Activated T-cell treated with anti-CD3 and anti-CD28 coated beads for 1 hour (primary cell): ENCODE measurements around the gene OPN4.

Experiments used
- DNase-seq: peaks from one replicate; pipeline ENCODE4 v3.0.0-alpha.2; 2020; ENCODE audit warnings: low read depth

The OPN4 gene

DNA sequence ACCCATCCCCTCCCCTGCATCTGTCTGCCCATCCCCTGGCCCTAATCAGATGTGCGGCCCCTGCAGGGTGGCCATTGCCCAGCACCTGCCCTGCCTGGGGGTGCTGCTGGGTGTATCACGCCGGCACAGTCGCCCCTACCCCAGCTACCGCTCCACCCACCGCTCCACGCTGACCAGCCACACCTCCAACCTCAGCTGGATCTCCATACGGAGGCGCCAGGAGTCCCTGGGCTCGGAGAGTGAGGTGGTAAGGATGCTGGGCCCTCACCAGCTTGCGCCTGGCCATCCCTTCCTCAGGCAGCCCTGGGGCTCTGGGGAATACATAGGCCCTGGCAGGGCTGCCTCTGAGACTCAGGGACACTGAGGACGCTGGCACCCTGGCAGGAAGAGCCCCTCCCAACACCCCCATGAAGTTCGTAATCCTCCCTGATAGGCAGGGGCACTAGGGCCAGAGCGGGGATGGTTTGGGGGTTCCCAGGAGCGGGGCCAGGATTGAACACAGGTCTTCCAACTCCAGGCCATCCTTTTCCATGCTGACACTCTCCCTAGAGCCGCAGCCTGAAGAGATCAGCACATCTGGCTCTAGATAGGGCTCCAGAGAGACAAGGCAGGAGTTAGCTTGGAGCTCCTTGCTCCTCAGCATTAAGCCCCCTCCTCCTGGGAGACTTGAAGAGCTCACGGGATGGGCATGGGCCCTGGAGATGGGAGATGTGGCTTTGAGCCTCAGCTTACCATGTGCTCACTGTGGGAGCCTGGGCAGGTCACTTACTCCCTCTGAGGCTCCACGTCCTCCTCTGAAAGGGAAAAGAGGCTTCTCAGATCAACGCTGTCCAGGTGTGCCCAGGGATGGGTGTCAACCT is 8.1 kb downstream of the OPN4 start:
- DNase-seq, result no peak

DNA sequence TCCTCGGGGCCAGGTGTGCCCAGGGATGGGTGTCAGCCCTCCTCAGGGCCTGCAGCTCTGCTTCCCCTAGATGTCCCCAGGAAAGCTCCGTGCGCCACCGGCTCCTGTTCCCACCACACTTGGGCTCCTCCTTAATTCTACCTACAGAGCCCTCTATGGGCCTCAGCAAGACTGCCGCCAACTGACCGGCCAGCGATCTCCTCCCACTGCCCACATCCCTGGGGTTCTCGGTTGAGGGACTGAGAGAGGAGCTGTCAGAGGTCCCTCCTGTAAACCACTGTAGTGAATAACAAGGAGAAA is 8.6 kb downstream of the OPN4 start:
- no peak for DNase-seq

DNA sequence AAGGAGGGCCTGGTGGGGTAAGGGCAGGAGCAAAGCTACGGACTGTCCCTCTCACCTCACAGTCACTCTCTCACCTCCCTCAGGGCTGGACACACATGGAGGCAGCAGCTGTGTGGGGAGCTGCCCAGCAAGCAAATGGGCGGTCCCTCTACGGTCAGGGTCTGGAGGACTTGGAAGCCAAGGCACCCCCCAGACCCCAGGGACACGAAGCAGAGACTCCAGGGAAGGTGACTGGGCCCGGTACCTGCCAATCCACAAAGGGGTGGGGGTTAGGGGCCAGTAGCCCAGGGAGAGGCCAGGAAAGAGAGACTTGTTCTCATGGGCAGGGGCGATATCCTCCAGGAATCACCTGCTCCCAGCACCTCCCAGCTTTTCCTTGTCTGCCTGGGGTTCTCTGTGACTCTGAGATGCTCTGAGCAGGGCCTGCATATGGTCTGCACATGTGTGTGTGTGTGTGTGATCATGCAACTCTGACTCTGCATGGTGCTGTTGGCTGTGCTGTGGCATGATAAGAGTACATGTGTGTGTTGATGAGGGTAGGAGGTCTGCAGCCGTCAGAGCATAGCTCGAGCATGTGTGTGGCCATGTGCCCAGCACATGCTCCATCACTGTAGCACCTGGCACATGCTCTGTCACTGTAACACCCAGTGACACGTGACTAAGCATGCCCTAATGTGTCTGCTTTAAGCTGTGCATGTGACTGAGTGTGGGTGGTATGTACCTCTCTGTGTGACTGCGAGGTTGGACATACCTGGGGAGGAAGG is 9.4 kb downstream of the OPN4 start:
- DNase-seq, result no peak

DNA sequence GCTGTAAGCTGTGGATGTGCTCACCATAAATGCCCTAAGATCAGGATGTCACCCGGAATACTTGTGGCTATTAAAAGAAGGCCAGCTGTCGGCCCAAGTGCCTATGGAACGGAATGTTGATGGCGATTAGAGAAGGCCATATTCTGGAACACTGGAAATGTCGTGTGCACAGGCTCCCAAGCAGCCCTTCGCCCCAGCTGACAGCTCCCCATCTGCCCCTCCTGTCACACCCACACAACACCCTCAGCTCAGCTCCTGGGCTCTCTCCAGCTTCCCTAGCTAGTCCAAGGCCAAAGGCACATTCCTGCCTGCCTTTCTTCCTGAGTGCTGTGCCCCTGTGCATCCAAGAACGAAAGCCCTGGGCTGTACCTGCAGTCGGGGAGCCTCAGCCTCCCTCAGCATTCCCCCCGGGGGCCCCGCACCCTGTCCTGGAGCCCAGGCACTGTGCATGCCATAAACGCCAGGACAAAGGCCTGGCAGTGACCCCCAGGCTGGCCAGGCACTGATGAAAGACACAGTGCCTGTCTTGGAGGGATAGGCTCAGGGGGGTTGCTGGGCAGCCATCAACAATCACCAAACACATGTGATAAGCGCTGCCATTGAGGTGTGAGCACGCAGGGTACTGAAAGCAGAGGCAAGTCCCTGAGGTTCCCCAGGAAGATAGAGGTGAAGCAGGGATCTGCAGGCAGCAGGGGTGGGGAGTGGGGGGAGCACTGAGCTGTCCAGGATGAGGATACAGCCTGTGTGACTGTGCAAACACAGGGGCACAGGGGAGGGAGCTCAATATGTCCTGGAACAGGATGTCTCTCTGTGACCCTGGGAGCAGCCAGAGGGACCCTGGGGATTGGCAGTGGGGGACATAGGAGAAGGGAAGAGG is 10.2 kb downstream of the OPN4 start:
- DNase-seq, result no peak

DNA sequence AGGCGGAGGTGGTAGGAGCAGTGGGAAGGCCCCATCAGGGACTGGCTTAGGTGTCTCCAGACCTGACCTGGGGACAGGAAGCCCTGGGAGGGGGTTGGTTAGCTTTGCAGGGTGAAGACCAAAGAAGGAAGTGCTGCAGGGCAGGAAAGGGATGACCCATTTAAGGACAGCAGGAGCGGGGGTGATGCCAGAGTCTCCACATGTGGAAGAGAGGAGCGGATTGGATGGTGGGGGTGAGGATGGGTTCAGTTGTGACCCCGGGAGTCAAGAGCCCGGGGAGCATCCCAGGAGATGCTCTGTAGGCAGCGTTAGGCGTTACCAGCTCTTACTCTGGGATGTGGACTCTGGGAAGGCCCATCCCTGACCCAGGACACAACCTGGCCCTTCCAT is 10.9 kb downstream of the OPN4 start:
- no peak for DNase-seq

DNA sequence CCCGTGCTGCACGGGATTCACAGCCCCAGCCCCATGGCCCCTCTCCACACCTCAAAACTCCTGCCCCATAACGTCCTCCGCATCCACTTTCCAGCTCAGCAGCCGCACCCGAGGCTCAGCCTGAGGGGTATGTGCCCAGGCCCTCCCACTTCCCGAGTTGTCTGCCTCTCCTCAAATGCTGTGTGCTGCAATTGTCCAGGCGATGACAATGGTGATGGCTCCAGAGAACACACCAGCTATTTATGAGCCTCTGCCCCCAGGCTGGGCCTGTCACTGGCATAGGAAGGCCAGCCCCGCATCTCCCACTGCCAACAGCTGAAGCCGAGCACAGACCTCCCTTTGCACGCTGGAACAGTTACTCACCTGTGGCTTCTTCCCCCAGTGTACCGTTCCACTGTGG is 11.5 kb downstream of the OPN4 start:
- no peak for DNase-seq

DNA sequence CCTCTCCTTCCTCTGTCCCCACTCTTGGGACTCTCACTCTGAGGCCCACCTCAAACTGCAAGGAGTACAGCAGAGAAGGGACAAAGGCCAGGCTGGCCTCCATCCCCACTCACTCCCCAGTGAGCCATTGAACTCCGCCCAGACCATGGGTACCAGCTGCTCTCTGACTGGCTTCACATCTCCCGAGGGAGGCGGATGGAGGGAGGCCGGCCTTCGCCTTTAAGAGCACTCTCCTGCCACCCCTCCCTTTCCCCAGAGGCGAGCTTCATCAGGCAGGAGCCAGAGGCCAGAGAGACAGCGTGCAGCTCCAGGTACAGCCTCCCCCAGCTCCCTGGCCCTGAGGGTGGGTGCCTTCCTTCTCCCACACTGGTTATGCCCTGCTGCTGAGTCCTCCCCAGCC is 12.2 kb downstream of the OPN4 start:
- DNase-seq, result no peak

DNA sequence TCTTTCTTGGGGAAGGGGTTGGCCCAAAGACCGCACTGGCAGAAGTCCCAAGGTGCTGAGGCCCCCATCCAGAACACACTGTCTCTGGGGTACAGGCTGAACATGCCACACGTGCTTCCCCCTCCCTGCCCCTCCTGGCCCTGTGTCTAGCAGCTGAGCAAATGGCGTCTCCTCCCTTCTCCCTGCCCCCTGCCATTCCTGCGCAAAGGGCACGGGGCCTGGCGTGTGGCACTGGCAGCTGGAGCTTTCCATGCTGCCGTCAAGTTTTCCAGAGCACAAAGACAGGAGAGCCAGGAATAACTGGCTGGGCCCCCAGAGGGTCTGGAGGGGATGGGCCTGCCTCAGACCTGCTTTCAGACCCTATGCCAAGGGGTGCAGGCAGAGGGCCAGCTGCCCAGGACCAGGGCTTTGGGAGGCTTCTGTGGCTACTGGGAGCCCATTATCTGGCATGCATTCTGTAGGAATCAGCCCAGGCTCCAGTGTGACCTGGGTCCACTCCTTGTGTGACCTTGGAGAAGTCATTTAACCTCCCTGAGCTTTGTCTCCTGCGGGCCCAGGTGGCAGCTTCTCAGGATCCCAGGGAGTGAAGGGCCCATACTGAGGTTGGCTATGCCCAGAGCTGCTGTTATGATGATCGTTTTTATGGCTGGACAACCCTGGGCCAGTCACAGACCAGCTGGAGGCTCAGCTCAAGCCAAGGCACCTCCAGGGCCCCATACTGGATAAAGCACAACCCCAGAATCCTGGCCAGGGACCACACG is 13.3 kb downstream of the OPN4 start:
- no peak for DNase-seq

DNA sequence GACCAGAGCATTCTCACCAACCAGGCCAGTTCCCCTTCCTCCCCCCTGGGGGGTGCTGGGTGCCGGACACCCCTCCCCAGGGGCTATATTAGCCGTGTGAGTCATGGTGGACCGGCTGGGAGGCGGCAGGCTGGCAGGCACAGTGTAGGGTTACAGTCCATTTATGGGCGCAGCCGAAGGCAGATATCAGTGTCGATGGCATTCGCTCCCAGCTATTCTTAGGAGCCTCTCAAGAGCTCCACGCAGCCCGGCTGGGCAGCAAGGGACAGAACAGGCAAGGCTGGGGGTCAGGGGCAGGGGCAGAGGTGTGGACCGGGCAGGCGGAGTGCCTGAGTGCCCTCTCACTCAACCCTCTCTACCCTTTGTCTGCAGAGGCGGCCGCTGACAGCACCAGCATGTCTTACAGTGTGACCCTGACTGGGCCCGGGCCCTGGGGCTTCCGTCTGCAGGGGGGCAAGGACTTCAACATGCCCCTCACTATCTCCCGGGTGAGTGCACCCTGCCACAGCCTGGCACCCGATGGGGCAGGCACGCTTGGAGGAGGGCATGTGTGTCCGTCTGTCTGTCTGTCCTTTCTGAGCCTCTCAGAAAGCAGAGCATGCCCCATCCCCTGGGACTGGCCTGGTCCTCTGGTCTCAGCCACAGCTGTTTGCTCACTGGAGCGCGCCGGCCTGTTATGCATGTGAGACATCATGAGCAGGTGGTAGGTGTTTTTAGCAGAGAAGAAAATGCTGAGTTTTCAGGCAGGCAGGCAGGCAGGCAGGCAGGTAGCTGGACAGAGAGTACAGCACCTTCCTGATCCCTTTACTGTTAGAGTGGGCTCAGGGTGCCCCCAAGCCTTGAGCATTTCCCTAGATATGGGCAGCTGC is 14.2 kb downstream of the OPN4 start, which contains the start of gene LDB3:
Gene LDB3, plus strand, starts transcription at position 215 of the 869 bp plus-strand sequence. Its CDS starts 181 bp downstream, at position 396.
- DNase-seq, result no peak

DNA sequence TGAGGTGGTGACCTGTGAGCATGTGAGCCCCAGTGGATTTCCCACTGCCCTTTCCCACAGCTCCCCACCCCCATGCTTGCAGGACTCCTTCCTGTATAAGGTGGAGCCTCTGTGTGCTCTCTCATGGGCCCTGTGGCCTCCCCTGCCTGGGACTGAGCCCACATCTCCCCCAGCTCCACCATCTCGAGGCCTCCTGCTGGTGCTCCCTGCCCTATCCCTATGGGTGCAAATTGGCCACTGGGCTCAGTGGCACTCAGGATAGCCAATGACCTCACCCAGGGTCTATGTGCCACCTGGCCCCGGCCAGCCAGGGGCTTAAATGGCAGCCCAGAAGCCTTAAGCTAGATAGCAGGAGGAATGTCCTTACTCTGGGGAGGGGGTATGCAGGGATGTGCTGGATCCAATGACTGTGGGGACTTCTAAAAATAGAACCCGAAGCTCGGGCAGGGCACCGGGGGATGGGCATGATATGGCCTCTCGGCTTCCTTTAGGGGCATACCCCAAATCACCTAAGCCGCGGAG is 16.0 kb downstream of the OPN4 start:
- DNase-seq, result no peak

DNA sequence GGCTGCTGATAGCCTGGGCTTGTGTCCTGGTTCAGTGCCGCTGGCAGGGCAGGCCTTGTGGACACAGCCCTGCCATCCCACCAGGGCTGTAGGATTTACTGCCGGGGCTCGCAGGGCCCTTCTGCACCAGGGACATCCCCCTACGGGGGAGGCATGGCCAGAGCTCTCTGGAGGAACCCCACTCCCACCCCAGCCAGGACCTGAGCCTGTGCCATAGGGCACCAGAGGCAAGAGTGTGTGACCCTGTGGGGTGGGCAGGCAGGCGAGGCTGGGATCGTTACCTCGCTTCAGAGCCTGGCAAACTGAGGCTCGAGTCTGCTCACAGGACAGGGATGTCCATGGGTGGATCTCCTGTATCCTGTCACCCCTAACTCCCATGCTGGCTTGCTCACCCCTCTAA is 16.5 kb downstream of the OPN4 start:
- no peak for DNase-seq

DNA sequence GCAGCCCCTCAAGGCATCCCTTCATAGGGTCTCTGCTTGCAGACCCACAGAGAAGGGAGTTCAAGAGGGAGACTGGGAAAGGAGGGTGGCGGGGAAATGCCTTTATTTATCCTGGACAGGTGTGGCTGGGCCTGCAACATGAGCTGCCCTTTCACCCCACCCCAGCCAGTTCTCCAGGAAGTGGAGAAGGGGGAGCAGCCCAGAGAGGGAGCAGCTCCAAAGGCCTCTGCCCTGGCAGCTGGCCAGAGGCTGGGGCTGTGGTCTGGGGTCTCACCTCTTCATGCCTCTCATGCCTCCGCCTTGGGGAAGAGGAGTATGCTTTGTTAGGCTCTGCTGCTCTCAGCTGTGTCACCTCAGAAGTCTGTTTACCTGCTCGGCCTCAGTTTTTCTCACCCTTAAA is 17.1 kb downstream of the OPN4 start:
- DNase-seq, result no peak

DNA sequence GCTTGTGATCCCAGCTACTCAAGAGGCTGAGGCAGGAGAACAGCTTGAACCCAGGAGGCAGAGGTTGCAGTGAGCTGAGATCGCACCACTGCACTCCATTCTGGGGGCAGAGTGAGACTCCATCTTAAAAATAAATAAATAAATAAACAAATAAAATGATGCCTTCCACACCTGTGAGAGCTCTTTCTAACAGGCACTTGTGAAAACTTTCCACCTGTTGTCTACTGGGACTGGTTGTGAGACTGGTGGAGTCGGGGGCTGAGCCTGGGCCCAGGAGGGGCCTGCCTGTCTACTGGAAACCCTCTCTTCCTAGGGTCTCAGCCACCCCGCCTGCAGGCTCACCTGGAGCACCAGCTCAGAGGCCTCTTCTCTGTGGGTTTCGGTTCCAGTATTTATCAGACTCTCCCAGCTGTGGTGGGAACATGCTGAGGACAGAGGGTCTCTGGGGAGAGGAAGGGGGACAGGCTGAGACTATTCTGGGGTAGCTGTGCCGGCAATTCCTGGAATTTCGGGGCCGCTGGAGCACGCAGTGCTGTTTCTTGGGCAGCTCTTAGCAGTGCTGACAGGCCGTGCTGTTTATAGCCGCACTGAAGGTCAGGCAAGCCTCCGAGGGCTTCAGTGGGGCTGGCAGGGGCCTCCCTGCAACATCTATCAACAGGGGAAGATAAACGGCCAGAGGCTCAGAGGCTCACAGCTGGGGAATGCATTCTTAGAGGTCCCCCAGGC is 17.8 kb downstream of the OPN4 start:
- DNase-seq, result no peak

DNA sequence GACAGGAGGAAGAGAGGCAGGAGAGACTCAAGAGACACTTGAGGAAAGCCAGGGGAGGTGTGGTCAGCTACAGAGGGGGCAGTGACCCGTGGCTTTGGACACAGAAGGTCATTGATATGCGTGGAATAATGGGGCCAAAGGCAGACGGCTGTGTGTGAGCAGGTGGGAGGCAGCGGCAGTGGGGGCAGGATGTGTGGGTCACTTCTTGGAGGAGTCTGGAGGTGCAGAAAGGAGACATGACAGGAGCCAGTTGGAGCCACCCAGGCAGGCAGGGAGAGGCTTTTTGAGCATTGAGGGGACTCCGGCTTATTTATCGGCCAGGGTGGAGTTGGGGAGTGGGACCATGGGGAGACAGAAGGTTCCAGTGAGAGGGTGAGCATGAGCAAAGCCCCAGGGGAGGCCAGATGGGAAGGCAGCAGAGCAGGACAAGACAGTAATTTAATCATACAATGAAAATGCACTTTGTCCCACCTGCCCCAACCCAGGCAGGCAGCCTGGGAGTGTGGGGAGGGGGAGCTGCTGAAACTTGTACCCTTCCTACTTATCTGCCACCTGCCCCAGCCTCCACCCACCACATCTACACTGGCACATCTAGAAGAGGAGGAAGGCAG is 19.0 kb downstream of the OPN4 start:
- DNase-seq, result no peak

DNA sequence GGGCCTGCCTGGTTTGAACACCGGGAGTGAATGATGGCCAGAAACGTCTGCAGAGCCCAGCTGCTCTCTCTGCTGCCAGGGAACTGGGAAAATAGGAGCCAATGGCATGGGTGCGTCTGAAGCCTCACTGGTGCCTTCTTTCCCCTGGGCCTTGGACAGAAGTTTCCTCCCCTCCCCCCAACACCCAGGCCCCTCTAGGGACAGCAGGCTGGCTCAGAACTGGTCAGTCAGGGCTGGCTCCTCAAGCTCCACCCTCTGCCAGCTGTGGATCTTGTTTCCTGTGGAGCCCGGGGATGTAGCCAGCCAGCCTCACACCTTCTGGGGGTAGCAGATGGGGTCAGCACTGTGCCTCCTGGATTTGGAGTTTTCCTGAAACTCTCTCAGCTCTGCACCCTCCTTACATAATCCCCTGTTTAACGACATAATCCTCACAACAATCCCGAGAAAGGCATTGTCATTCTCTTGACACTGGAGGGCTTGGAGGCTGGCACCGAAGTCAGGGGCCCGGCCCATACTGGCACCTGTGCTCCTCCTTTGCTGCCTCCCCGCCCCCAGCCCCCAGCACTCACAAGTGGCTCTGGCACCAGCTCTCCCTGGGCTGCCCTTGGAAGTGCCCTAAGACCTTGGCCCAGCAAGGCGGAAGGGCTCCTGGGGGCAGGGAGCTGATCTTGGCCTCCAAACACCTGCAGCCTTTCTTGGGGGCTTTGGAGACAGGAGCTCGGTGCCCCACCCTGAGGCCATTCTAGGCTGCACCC is 19.7 kb downstream of the OPN4 start:
- DNase-seq, result no peak

DNA sequence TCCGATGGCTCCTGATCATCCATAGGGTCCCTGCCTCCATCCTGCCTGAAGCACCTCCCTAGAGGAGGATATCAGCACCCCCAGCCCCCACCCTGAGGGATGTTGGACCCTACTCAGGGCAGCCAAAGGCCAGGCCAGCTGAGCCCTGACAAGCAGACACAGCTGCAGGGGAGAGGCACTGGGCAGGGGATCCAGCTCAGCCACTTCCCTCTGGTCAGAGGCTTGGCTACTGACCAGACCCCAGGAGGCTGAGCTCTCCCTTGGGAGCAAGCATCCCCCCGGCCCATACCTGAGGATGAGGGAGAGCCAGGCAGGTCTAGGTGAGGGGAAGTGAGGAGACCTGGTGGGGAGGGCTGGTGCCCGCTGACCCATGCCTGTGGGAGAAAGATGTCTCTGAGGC is 20.6 kb downstream of the OPN4 start:
- DNase-seq, result no peak

DNA sequence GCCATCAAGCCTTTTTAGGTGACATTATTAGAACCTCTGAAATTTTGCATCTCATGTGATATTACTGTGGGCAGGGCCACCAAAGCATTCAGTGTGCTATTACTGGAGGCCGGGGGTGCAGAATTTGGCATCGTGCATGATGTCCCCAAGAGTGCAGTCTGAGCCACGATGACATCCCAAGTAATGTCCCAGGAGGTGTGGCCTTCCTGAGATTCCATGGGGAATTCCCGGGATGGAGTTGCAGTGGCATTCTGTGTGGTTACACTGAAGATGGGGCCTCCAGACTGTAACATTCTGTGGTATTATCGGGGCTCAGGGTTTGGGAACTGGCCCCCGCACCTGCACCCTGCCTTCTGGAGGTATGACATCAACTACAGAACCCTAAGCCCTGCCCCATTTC is 23.0 kb downstream of the OPN4 start:
- no peak for DNase-seq

DNA sequence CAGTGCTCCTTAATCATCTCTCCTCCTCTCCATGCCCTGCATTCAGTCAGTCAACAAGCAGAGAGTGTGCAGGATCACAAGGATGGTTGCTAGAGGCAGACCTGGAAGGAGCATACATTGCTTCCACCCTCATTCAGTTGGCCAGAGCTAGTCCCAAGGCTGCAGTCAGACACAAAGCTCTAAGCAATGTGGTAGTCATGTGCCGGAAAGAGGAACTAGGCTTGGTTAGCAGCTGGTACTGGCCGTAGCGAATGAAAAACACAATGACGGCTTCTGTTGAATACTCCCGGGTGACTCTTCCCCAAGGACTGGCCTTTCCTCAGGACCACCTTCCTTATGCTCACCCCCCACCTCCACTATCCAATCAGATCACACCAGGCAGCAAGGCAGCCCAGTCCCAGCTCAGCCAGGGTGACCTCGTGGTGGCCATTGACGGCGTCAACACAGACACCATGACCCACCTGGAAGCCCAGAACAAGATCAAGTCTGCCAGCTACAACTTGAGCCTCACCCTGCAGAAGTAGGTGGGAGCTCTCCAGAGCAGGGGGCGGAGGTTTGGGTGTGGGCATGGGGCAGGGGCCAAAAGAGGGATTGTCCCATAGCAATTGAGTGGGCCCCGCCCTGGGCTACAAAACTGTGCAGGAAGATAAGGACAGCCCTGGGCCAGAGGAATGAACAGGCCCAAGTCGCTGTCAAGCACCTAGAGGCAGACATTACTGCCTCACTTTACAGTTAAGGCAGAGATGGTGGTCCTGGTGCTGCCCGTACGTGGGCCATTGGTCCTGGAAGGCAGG is 24.8 kb downstream of the OPN4 start:
- DNase-seq, result no peak
